HG03039 (cell line): Measurements from ENCODE around the gene PRDM16.

Source experiments
- ATAC-seq: cut with Tn5 transposase; IDR thresholded peaks from one replicate; pipeline ENCODE4 v1.9.1; 2021; ENCODE audit warnings: mild to moderate bottlenecking, moderate library complexity; ENCODE audit not compliant: unreplicated experiment

The PRDM16 gene

GRCh38 chr1:3219005-3219790 is 150.2 kb downstream of the PRDM16 start:
- ATAC-seq = no peak

GRCh38 chr1:3219791-3220467 is 150.9 kb downstream of the PRDM16 start:
- no peak for ATAC-seq

- no peak for ATAC-seq
Measured at GRCh38 chr1:3221112-3222041, 152.4 kb downstream of the PRDM16 start.

- ATAC-seq = no peak
Measured at GRCh38 chr1:3222042-3222692, 153.2 kb downstream of the PRDM16 start.

- ATAC-seq = no peak
Measured at GRCh38 chr1:3225661-3226060, 156.7 kb downstream of the PRDM16 start.

GRCh38 chr1:3226191-3226590 is 157.2 kb downstream of the PRDM16 start:
- no peak for ATAC-seq

- ATAC-seq = no peak
Measured at GRCh38 chr1:3226701-3227350, 157.8 kb downstream of the PRDM16 start.

- ATAC-seq = no peak
Measured at GRCh38 chr1:3227351-3227704, 158.3 kb downstream of the PRDM16 start.

- no peak for ATAC-seq
Measured at GRCh38 chr1:3227893-3228292, 158.9 kb downstream of the PRDM16 start.

- no peak for ATAC-seq
Measured at GRCh38 chr1:3229081-3229725, 160.2 kb downstream of the PRDM16 start.

GRCh38 chr1:3230553-3230952 is 161.6 kb downstream of the PRDM16 start:
- no peak for ATAC-seq

GRCh38 chr1:3231245-3231644 is 162.2 kb downstream of the PRDM16 start:
- ATAC-seq = no peak

- ATAC-seq = no peak
Measured at GRCh38 chr1:3231826-3232225, 162.8 kb downstream of the PRDM16 start.

GRCh38 chr1:3233031-3233430 is 164.0 kb downstream of the PRDM16 start:
- ATAC-seq = no peak

GRCh38 chr1:3233551-3233950 is 164.5 kb downstream of the PRDM16 start:
- no peak for ATAC-seq

- no peak for ATAC-seq
Measured at GRCh38 chr1:3234281-3234680, 165.3 kb downstream of the PRDM16 start.

GRCh38 chr1:3234956-3235355 is 166.0 kb downstream of the PRDM16 start:
- no peak for ATAC-seq

GRCh38 chr1:3235496-3235895 is 166.5 kb downstream of the PRDM16 start:
- no peak for ATAC-seq

GRCh38 chr1:3236361-3236760 is 167.4 kb downstream of the PRDM16 start:
- no peak for ATAC-seq

- no peak for ATAC-seq
Measured at GRCh38 chr1:3236955-3237354, 168.0 kb downstream of the PRDM16 start.
